HG02885 (cell line): ENCODE data around the gene TSPAN9.

Experiments
- ATAC-seq: cut with Tn5 transposase; IDR thresholded peaks from one replicate; pipeline ENCODE4 v1.9.1; 2021; ENCODE audit warnings: mild to moderate bottlenecking; ENCODE audit not compliant: unreplicated experiment, poor library complexity

Gene TSPAN9

GRCh38 chr12:3152892-3153291 is 75.7 kb downstream of the TSPAN9 start:
- no peak for ATAC-seq

- no peak for ATAC-seq
Measured at GRCh38 chr12:3154006-3154405, 76.8 kb downstream of the TSPAN9 start.

- no peak for ATAC-seq
Measured at GRCh38 chr12:3155702-3156370, 78.7 kb downstream of the TSPAN9 start.

GRCh38 chr12:3157581-3158323 is 80.6 kb downstream of the TSPAN9 start:
- no peak for ATAC-seq

GRCh38 chr12:3158851-3159465 is 81.8 kb downstream of the TSPAN9 start:
- ATAC-seq, result no peak

GRCh38 chr12:3160081-3160480 is 82.9 kb downstream of the TSPAN9 start:
- no peak for ATAC-seq

GRCh38 chr12:3161861-3162260 is 84.7 kb downstream of the TSPAN9 start:
- no peak for ATAC-seq

GRCh38 chr12:3164454-3165077 is 87.4 kb downstream of the TSPAN9 start:
- ATAC-seq, result no peak

GRCh38 chr12:3165078-3165980 is 88.2 kb downstream of the TSPAN9 start:
- no peak for ATAC-seq

- no peak for ATAC-seq
Measured at GRCh38 chr12:3167636-3168035, 90.5 kb downstream of the TSPAN9 start.

- ATAC-seq, result no peak
Measured at GRCh38 chr12:3168223-3169221, 91.3 kb downstream of the TSPAN9 start.

- ATAC-seq, result no peak
Measured at GRCh38 chr12:3170423-3171194, 93.4 kb downstream of the TSPAN9 start.

- no peak for ATAC-seq
Measured at GRCh38 chr12:3171195-3171591, 94.0 kb downstream of the TSPAN9 start.

- ATAC-seq, result no peak
Measured at GRCh38 chr12:3172124-3173007, 95.2 kb downstream of the TSPAN9 start.

- no peak for ATAC-seq
Measured at GRCh38 chr12:3173008-3173553, 95.9 kb downstream of the TSPAN9 start.

GRCh38 chr12:3173912-3174311 is 96.7 kb downstream of the TSPAN9 start:
- ATAC-seq, result no peak

GRCh38 chr12:3175238-3175637 is 98.1 kb downstream of the TSPAN9 start:
- no peak for ATAC-seq
